ENCODE results near the gene CSMD2.

Gene CSMD2

GRCh38 chr1:33697816-33698215 is 467.2 kb downstream of the CSMD2 start:
- no peaks in the 10 kb centered on the region for H3K79me1 ChIP-seq (ENCODE audit: low read length)
- H3K4me2 ChIP-seq (ENCODE audit: low read length), result no peak overlapping the region
- H2AK5ac ChIP-seq (ENCODE audit: low read length), result no peak overlapping the region
- no peak overlapping the region for H3K23ac ChIP-seq (ENCODE audit: low read length)
- no peak overlapping the region for H2BK120ac ChIP-seq (ENCODE audit: low read depth, low read length)
- no peak overlapping the region for H3K4ac ChIP-seq (ENCODE audit: low read depth, low read length)
- H4K8ac ChIP-seq (ENCODE audit: low read depth, low read length), result no peak overlapping the region
- DNase-seq, result no peak
- no CpG with 5 or more reads among the region's 2 CpGs for WGBS (ENCODE audit: extremely low coverage, insufficient coverage, low lambda C conversion rate)
- no peak overlapping the region for H3K18ac ChIP-seq (ENCODE audit: low read length)
- H3K4me3 ChIP-seq (ENCODE audit: low read length), result no peak overlapping the region
- no peak overlapping the region for H2BK5ac ChIP-seq (ENCODE audit: low read length)
- H3K79me2 ChIP-seq (ENCODE audit: control insufficient read depth, insufficient read depth, low read length), result no peaks in the 10 kb centered on the region
- H3K27me3 ChIP-seq (ENCODE audit: insufficient read depth, low read length, poor library complexity), result no peaks in the 10 kb centered on the region
- H2BK15ac ChIP-seq (replicated peaks; ENCODE audit: low read depth), result no peak overlapping the region
- no peaks in the 10 kb centered on the region for H3K36me3 ChIP-seq (ENCODE audit: control insufficient read depth, insufficient read depth, low read length)
- no peak overlapping the region for H3K9ac ChIP-seq (ENCODE audit: low read length)
- H3K27ac ChIP-seq (ENCODE audit: low read depth, low read length), result no peak overlapping the region
- no peak overlapping the region for H4K5ac ChIP-seq (ENCODE audit: low read length)
- no peaks in the 10 kb centered on the region for H3K4me1 ChIP-seq (ENCODE audit: control insufficient read depth, low read depth, low read length)
- no peak overlapping the region for H3K56ac ChIP-seq (ENCODE audit: low read length)

- H3K23ac ChIP-seq (ENCODE audit: low read length), result no peak overlapping the region
- no peak overlapping the region for H3K4me3 ChIP-seq (ENCODE audit: low read length)
- no peaks in the 10 kb centered on the region for H3K27me3 ChIP-seq (ENCODE audit: insufficient read depth, low read length, poor library complexity)
- no peak overlapping the region for H3K27ac ChIP-seq (ENCODE audit: low read depth, low read length)
- no peak overlapping the region for H2BK120ac ChIP-seq (ENCODE audit: low read depth, low read length)
- no peaks in the 10 kb centered on the region for H3K79me2 ChIP-seq (ENCODE audit: control insufficient read depth, insufficient read depth, low read length)
- DNase-seq, result no peak
- no peak overlapping the region for H2BK15ac ChIP-seq (replicated peaks; ENCODE audit: low read depth)
- no peak overlapping the region for H3K9ac ChIP-seq (ENCODE audit: low read length)
- H3K36me3 ChIP-seq (ENCODE audit: control insufficient read depth, insufficient read depth, low read length), result no peaks in the 10 kb centered on the region
- H3K4me2 ChIP-seq (ENCODE audit: low read length), result no peak overlapping the region
- no CpG with 5 or more reads among the region's 2 CpGs for WGBS (ENCODE audit: extremely low coverage, insufficient coverage, low lambda C conversion rate)
- no peak overlapping the region for H2BK5ac ChIP-seq (ENCODE audit: low read length)
- no peak overlapping the region for H3K4ac ChIP-seq (ENCODE audit: low read depth, low read length)
- H3K79me1 ChIP-seq (ENCODE audit: low read length), result no peaks in the 10 kb centered on the region
- H2AK5ac ChIP-seq (ENCODE audit: low read length), result no peak overlapping the region
- H3K56ac ChIP-seq (ENCODE audit: low read length), result no peak overlapping the region
- H3K18ac ChIP-seq (ENCODE audit: low read length), result no peak overlapping the region
- no peak overlapping the region for H4K5ac ChIP-seq (ENCODE audit: low read length)
- no peak overlapping the region for H4K8ac ChIP-seq (ENCODE audit: low read depth, low read length)
- H3K4me1 ChIP-seq (ENCODE audit: control insufficient read depth, low read depth, low read length), result no peaks in the 10 kb centered on the region
These were observed 468.1 kb downstream of the CSMD2 start for GRCh38 chr1:33696962-33697361.

- no peaks in the 10 kb centered on the region for H3K4me1 ChIP-seq (ENCODE audit: control insufficient read depth, low read depth, low read length)
- H4K5ac ChIP-seq (ENCODE audit: low read length), result no peak overlapping the region
- H3K56ac ChIP-seq (ENCODE audit: low read length), result no peak overlapping the region
- H4K8ac ChIP-seq (ENCODE audit: low read depth, low read length), result no peak overlapping the region
- H3K4ac ChIP-seq (ENCODE audit: low read depth, low read length), result no peak overlapping the region
- no peak overlapping the region for H2AK5ac ChIP-seq (ENCODE audit: low read length)
- no peak overlapping the region for H3K27ac ChIP-seq (ENCODE audit: low read depth, low read length)
- H3K36me3 ChIP-seq (ENCODE audit: control insufficient read depth, insufficient read depth, low read length), result no peaks in the 10 kb centered on the region
- no peak overlapping the region for H3K4me3 ChIP-seq (ENCODE audit: low read length)
- no peak overlapping the region for H2BK15ac ChIP-seq (replicated peaks; ENCODE audit: low read depth)
- H3K79me2 ChIP-seq (ENCODE audit: control insufficient read depth, insufficient read depth, low read length), result no peaks in the 10 kb centered on the region
- H2BK120ac ChIP-seq (ENCODE audit: low read depth, low read length), result no peak overlapping the region
- WGBS (ENCODE audit: extremely low coverage, insufficient coverage, low lambda C conversion rate), result no CpG with 5 or more reads among the region's 1 CpG
- no peak overlapping the region for H2BK5ac ChIP-seq (ENCODE audit: low read length)
- DNase-seq, result no peak
- no peak overlapping the region for H3K18ac ChIP-seq (ENCODE audit: low read length)
- H3K4me2 ChIP-seq (ENCODE audit: low read length), result no peak overlapping the region
- no peak overlapping the region for H3K9ac ChIP-seq (ENCODE audit: low read length)
- H3K23ac ChIP-seq (ENCODE audit: low read length), result no peak overlapping the region
- H3K27me3 ChIP-seq (ENCODE audit: insufficient read depth, low read length, poor library complexity), result no peaks in the 10 kb centered on the region
- no peaks in the 10 kb centered on the region for H3K79me1 ChIP-seq (ENCODE audit: low read length)
These were observed 468.7 kb downstream of the CSMD2 start for GRCh38 chr1:33696311-33696710.

- WGBS (ENCODE audit: extremely low coverage, insufficient coverage, low lambda C conversion rate), result no CpG with 5 or more reads among the region's 7 CpGs
- Histone ChIP-seq H3K79me2 (ENCODE audit: control insufficient read depth, insufficient read depth, low read length) (no peaks in the 10 kb centered on the region), H3K4me2 (ENCODE audit: low read length) (no peak overlapping the region), H4K5ac (ENCODE audit: low read length) (no peak overlapping the region), H3K79me1 (ENCODE audit: low read length) (no peaks in the 10 kb centered on the region), H3K4me1 (ENCODE audit: control insufficient read depth, low read depth, low read length) (no peaks in the 10 kb centered on the region), H3K27ac (ENCODE audit: low read depth, low read length) (no peak overlapping the region), H2BK5ac (ENCODE audit: low read length) (no peak overlapping the region), H4K8ac (ENCODE audit: low read depth, low read length) (no peak overlapping the region), H2BK120ac (ENCODE audit: low read depth, low read length) (no peak overlapping the region), H2AK5ac (ENCODE audit: low read length) (no peak overlapping the region), H3K56ac (ENCODE audit: low read length) (no peak overlapping the region), H3K23ac (ENCODE audit: low read length) (no peak overlapping the region), H3K4me3 (ENCODE audit: low read length) (no peak overlapping the region), H3K27me3 (ENCODE audit: insufficient read depth, low read length, poor library complexity) (no peaks in the 10 kb centered on the region), H2BK15ac (replicated peaks; ENCODE audit: low read depth) (no peak overlapping the region), H3K18ac (ENCODE audit: low read length) (no peak overlapping the region), H3K36me3 (ENCODE audit: control insufficient read depth, insufficient read depth, low read length) (no peaks in the 10 kb centered on the region), H3K9ac (ENCODE audit: low read length) (no peak overlapping the region), H3K4ac (ENCODE audit: low read depth, low read length) (no peak overlapping the region)
- no peak for DNase-seq
These were observed 472.5 kb downstream of the CSMD2 start for GRCh38 chr1:33692206-33693188.

GRCh38 chr1:33687000-33687399 is 478.0 kb downstream of the CSMD2 start:
- Histone ChIP-seq H3K4me1 (ENCODE audit: control insufficient read depth, low read depth, low read length) (no peaks in the 10 kb centered on the region), H3K18ac (ENCODE audit: low read length) (no peak overlapping the region), H3K4ac (ENCODE audit: low read depth, low read length) (no peak overlapping the region), H3K23ac (ENCODE audit: low read length) (no peak overlapping the region), H3K79me1 (ENCODE audit: low read length) (no peaks in the 10 kb centered on the region), H4K5ac (ENCODE audit: low read length) (no peak overlapping the region), H4K8ac (ENCODE audit: low read depth, low read length) (no peak overlapping the region), H3K27ac (ENCODE audit: low read depth, low read length) (no peak overlapping the region), H3K79me2 (ENCODE audit: control insufficient read depth, insufficient read depth, low read length) (no peaks in the 10 kb centered on the region), H3K4me2 (ENCODE audit: low read length) (no peak overlapping the region), H3K56ac (ENCODE audit: low read length) (no peak overlapping the region), H3K4me3 (ENCODE audit: low read length) (no peak overlapping the region), H3K9ac (ENCODE audit: low read length) (no peak overlapping the region), H2BK120ac (ENCODE audit: low read depth, low read length) (no peak overlapping the region), H3K36me3 (ENCODE audit: control insufficient read depth, insufficient read depth, low read length) (no peaks in the 10 kb centered on the region), H2AK5ac (ENCODE audit: low read length) (no peak overlapping the region), H3K27me3 (ENCODE audit: insufficient read depth, low read length, poor library complexity) (no peaks in the 10 kb centered on the region), H2BK15ac (replicated peaks; ENCODE audit: low read depth) (no peak overlapping the region), H2BK5ac (ENCODE audit: low read length) (no peak overlapping the region)
- DNase-seq, result no peak
- WGBS (ENCODE audit: extremely low coverage, insufficient coverage, low lambda C conversion rate), result no CpG with 5 or more reads among the region's 1 CpG

Data from mesendoderm (in vitro differentiated cells).